Tibial nerve (tissue), 4 donors: ENCODE measurements around the gene LAYN. TPM values are rescaled to one million over a fixed set of nuclear protein-coding genes. Genes with fewer than 3 reads are reported as not detected.

ENCODE experiments used
- DNase-seq, 2 donors: peaks; one replicate each; pipeline ENCODE4 v3.0.0-alpha.2; 2019; ENCODE audit warnings: low spot score in 2 of 2
- H3K27ac ChIP-seq, 4 donors: fragments of 200-600 bp; sonication (generic) in 3 of 4; one replicate each; pipeline ENCODE4 v1.5.1; 2017 to 2019; ENCODE audit warnings: mild to moderate bottlenecking in 1 of 4
- H3K27me3 ChIP-seq, 2 donors: fragments of 200-600 bp; sonication (generic) in 1 of 2; one replicate each; pipeline versions ENCODE4 v1.5.1 to v1.6.0; 2017 to 2019
- H3K36me3 ChIP-seq, 3 donors: fragments of 200-600 bp; sonication (generic); one replicate each; pipeline ENCODE4 v1.5.1; 2018 to 2019
- H3K4me1 ChIP-seq, 4 donors: fragments of 200-600 bp; sonication (generic) in 3 of 4; one replicate each; pipeline ENCODE4 v1.5.1; 2017 to 2019
- H3K4me3 ChIP-seq, 4 donors: fragments of 200-600 bp; sonication (generic) in 3 of 4; one replicate each; pipeline ENCODE4 v1.5.1; 2017 to 2019; ENCODE audit warnings: mild to moderate bottlenecking in 1 of 4, moderate library complexity in 1 of 4
- H3K9me3 ChIP-seq, 4 donors: fragments of 200-600 bp; sonication (generic) in 3 of 4; one replicate each; pipeline ENCODE4 v1.5.1; 2017 to 2019
- EP300 ChIP-seq, 2 donors: sonication (generic); formaldehyde crosslinking; IDR thresholded peaks; one replicate each; pipeline ENCODE4 v1.6.1; 2017; ENCODE audit warnings: antibody characterized with exemption in 2 of 2, mild to moderate bottlenecking in 1 of 2
- POLR2A ChIP-seq, 2 donors: fragments of 450-650 bp; IDR thresholded peaks; one replicate each; pipeline ENCODE4 v1.6.1; 2017; ENCODE audit warnings: antibody characterized with exemption in 2 of 2, mild to moderate bottlenecking in 2 of 2, moderate library complexity in 2 of 2
- WGBS, 2 donors: methylation state at CpG; one replicate each; pipeline ENCODE4 v1.1.5; 2018; 5-methylcytosine and 5-hydroxymethylcytosine counted together
- total RNA-seq, 4 donors: library from RNA; depleted of rRNA; stranded (reverse); fragments of >200 nt; gene quantifications; one replicate each; pipeline ENCODE4 v1.1.0, GENCODE V29; 2016
- TF ChIP-seq, protein P1 (sequence below), 5 experiments: fragments of 200-600 bp in 3 of 5; fragments of 450-650 bp in 2 of 5; sonication (generic) in 3 of 5; IDR thresholded peaks; one replicate each; pipeline ENCODE4 v1.5.1; 2016 to 2019; ENCODE audit warnings: antibody characterized with exemption in 5 of 5, mild to moderate bottlenecking in 3 of 5, moderate library complexity in 2 of 5

LAYN gene
- total RNA-seq, 4 donors from 2014 or later = 4.6 to 20.1 (median 5.2) TPM

DNA sequence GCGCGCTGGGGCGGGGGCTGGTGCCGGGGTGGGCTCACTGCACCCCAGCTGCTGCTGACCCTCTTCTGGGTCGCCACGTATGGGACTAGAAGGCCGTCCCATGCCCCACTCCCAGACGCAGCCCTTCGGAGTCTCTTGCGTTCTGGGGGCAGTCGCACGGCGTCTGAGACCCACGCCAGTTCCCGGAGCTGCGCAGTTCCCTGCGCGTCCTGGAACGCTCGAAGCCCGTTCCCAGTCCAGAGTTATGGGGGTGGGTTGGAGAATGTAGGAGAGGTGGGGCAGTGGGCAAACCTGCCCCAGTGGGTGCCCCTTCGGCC lies 375 bp downstream of the LAYN start:
- Histone ChIP-seq H3K27me3 (peaks cover 0 to 3% of the 10 kb centered on the region in 2 donors), H3K27ac (peak overlapping the region; percentile 38 to 85 (median 68)), H3K36me3 (peaks cover 0 to 17% (median 0%) of the 10 kb centered on the region in 3 donors), H3K9me3 (no peaks in the 10 kb centered on the region), H3K4me3 (peak overlapping the region; percentile 56 to 78 (median 63)), H3K4me1 (peaks cover 0 to 27% (median 10%) of the 10 kb centered on the region in 4 donors)
- no peak for DNase-seq
- 0 to 1% methylated on average over 6 to 13 of the region's 22 CpGs for WGBS, 2 donors
- TF ChIP-seq POLR2A (IDR thresholded peaks at IDR 0.05) = no peak
- TF ChIP-seq EP300 (IDR thresholded peaks at IDR 0.05) = no peak
- TF ChIP-seq, protein P1, sequence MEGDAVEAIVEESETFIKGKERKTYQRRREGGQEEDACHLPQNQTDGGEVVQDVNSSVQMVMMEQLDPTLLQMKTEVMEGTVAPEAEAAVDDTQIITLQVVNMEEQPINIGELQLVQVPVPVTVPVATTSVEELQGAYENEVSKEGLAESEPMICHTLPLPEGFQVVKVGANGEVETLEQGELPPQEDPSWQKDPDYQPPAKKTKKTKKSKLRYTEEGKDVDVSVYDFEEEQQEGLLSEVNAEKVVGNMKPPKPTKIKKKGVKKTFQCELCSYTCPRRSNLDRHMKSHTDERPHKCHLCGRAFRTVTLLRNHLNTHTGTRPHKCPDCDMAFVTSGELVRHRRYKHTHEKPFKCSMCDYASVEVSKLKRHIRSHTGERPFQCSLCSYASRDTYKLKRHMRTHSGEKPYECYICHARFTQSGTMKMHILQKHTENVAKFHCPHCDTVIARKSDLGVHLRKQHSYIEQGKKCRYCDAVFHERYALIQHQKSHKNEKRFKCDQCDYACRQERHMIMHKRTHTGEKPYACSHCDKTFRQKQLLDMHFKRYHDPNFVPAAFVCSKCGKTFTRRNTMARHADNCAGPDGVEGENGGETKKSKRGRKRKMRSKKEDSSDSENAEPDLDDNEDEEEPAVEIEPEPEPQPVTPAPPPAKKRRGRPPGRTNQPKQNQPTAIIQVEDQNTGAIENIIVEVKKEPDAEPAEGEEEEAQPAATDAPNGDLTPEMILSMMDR (IDR thresholded peaks at IDR 0.05) = no peak

DNA sequence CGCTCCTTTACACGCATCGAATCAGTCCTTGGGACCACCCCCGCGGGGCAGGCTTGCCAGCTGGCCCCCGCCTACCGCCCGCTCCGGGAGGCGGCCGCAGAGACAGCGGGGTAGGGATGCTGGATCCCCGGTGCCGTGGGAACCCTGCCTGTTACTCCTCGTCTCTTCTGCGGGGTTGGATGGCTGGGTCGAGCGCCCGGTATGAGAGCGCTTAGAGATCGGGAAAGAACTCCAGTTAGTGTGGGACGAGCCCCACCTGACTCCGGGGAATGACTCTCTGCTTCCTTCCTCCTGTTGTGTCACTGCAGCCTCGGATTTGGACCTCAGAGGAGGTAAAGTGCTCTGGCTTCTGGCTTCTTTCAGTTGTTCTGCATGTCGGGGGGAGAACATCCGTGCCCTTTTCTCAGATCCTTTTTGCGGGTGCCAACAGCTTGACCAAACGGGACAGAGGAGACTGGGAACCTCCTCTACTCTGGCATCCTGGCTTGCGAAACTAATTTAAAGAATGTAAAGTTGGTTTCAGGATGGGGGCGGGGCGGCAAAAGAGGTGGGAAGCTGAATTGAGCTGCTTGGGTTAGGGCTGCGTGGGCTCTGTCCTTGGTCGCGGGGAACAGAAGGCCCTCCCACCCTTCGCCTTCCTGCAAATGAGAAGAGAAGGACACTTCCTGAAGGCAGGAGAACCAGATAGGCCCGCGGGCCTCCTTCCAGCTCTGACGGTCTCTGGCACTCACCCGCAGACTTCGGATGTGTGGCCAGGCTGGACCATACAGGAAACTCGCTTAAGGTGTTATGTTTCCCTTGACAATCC lies 938 bp downstream of the LAYN start:
- Histone ChIP-seq H3K4me3 (peak overlapping the region; percentile 56 to 78 (median 63)), H3K27ac (peak overlapping the region; percentile 38 to 85 (median 68)), H3K36me3 (peaks cover 0 to 23% (median 0%) of the 10 kb centered on the region in 3 donors), H3K9me3 (no peaks in the 10 kb centered on the region), H3K27me3 (peaks cover 0 to 3% of the 10 kb centered on the region in 2 donors), H3K4me1 (peaks cover 0 to 27% (median 10%) of the 10 kb centered on the region in 4 donors)
- WGBS, 2 donors = 11 to 17% methylated on average over 25 to 39 of the region's 41 CpGs
- no peak for DNase-seq
- no peak for TF ChIP-seq POLR2A (IDR thresholded peaks at IDR 0.05)
- TF ChIP-seq, protein P1 (IDR thresholded peaks at IDR 0.05) = no peak
- TF ChIP-seq EP300 (IDR thresholded peaks at IDR 0.05) = no peak

DNA sequence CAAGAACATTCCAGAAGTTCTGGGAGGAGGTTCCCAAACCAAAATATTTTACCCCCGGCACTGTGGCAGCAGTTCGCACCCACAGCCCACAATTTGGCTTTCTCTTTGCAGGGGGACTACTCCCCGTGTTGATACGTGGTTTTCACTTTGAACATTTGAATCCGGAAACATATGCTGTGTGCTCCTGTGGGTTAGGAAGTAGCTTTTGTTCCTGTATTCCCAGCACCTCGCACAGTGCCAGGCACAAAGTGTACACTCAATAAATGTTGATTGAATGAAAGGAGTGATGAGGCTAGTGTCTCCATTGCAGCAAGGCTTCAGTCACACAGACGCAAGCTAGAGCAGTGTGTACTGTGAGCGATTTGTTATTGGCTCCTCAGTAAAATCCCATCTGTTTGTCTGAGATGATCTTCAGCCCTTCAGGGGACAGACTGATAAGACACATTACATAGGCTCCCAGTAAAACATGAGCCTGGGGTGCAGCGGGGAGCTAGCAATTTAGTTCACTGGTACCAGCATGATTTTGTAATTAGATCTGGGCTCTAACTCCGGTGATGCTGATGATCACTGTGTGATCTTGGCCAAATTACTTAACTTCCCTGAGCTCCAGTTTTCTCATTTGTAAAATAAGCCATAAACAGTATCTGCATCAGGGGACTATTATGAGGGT lies 2.2 kb downstream of the LAYN start:
- TF ChIP-seq, protein P1 (IDR thresholded peaks at IDR 0.05) = no peak
- Histone ChIP-seq H3K9me3 (no peaks in the 10 kb centered on the region), H3K4me1 (peaks cover 0 to 27% (median 10%) of the 10 kb centered on the region in 4 donors), H3K27ac (no peak overlapping the region), H3K27me3 (peaks cover 0 to 3% of the 10 kb centered on the region in 2 donors), H3K36me3 (peaks cover 0 to 36% (median 0%) of the 10 kb centered on the region in 3 donors), H3K4me3 (no peak overlapping the region)
- DNase-seq = no peak
- WGBS, 2 donors = 78 to 79% methylated on average over 10 of the region's 10 CpGs

DNA sequence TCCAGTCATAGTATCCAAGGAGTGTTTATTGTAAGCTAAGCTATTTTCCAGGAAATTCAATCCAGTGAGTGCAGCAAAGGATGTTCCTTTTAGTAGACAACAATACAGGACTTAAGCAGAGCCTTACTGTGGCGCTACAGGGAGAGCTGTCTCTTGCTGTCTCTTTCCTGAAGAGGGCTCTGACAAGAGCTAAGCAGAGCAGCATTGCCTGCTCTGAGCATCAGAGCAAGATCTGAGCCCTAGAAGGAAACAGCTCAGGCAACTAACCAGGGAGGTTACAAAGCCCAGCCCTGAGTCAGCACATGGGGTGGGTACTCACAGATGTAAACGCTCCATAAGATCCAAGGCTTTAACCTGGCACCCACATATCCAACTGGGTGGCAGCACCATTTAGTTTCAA lies 8.0 kb downstream of the LAYN start:
- DNase-seq = no peak
- Histone ChIP-seq H3K36me3 (peaks cover 0 to 52% (median 0%) of the 10 kb centered on the region in 3 donors), H3K27me3 (no peaks in the 10 kb centered on the region), H3K4me3 (no peak overlapping the region), H3K9me3 (no peaks in the 10 kb centered on the region), H3K27ac (no peak overlapping the region), H3K4me1 (no peaks in the 10 kb centered on the region)
- WGBS, 2 donors = 63 to 86% methylated on average over 2 of the region's 2 CpGs
- no peak for TF ChIP-seq POLR2A (IDR thresholded peaks at IDR 0.05)
- TF ChIP-seq EP300 (IDR thresholded peaks at IDR 0.05) = no peak
- TF ChIP-seq, protein P1 (IDR thresholded peaks at IDR 0.05) = no peak
